LHCN-M2 (cell line): ENCODE data around the gene CERS6. TPM values are rescaled to one million over a fixed set of nuclear protein-coding genes. Genes with fewer than 3 reads are reported as not detected.

ENCODE experiments used
- DNase-seq: peaks from one replicate; pipeline ENCODE4 v3.0.0-alpha.2; 2012; ENCODE audit warnings: low read depth
- total RNA-seq: library from RNA; depleted of rRNA; stranded (reverse); fragments of >200 nt; gene quantifications from 2 replicates; pipeline ENCODE4 v1.2.3, GENCODE V29; 2014

Gene CERS6
- total RNA-seq, 1 experiment from 2014 or later, result 47.2 TPM

GRCh38 chr2:168443818-168444217 lies 12.3 kb upstream of the CERS6 start:
- DNase-seq, result no peak

GRCh38 chr2:168445960-168446359 lies 10.1 kb upstream of the CERS6 start:
- DNase-seq, result no peak

GRCh38 chr2:168448980-168449379 lies 7.1 kb upstream of the CERS6 start:
- DNase-seq, result no peak

DNA sequence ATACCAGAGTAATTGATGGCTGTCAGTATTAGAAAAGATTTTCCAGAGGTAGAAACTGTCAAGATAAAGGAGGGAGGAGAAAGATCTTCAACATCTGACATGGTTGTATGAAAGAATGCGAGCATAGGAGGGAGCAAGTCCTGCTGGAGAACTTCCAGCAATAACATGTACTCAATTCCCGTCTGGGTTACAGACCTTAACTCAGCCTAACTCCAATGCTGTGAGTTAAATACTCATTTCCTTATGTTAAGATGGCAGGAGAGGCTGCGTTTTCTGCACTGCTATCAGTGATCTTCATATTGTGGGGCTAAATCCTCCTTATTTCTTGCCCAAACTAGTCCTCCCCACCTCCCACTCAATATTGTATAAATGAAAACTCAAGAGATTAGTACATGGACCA lies 6.7 kb upstream of the CERS6 start:
- DNase-seq, result no peak

DNA sequence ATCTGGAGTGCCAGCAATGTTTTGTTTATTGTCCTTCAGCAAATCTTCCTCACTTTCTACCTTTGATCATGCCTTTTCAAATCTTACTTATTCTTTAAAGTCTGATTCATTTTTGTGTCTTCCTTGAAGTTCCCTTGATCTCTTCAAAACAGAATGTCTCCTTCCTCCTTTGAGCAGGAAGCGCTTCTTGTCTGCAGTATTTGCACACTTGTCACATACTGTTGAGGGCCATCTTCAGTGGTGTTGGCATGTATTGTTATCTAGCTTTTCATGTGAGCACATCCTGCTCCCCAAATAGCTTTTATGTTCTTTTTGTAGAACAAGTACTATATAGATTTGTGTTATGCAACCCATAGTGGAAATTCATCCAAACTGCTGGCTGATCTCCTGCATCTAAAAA lies 5.9 kb upstream of the CERS6 start:
- no peak for DNase-seq

GRCh38 chr2:168450732-168451131 lies 5.3 kb upstream of the CERS6 start:
- DNase-seq, result no peak

DNA sequence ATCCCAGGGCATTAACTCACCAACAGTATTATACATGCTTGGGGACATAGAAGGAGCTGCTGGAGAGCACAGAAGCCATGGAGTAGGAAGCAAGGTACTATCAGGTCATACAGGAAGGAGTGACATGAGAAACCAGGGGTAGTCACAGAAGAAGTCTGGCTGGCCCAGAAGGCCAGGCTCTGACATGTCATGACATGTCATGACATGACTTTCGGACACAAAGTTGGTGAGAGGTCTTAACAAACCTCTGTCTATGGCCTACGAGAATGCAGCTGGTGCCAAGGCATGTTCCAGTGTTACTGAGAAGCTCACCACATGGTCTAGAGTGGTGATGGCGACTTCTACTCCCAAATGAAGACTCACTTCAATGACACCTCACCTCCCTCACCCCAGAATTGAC lies 3.3 kb upstream of the CERS6 start:
- no peak for DNase-seq

- no peak for DNase-seq
Observed at GRCh38 chr2:168453404-168453803, 2.7 kb upstream of the CERS6 start.

GRCh38 chr2:168454737-168455644 lies 1.1 kb upstream of the CERS6 start:
- DNase-seq, result no peak

GRCh38 chr2:168456521-168457189 lies 583 bp downstream of the CERS6 start:
- DNase-seq, result no peak

GRCh38 chr2:168457190-168457895 lies 1.3 kb downstream of the CERS6 start:
- no peak for DNase-seq

DNA sequence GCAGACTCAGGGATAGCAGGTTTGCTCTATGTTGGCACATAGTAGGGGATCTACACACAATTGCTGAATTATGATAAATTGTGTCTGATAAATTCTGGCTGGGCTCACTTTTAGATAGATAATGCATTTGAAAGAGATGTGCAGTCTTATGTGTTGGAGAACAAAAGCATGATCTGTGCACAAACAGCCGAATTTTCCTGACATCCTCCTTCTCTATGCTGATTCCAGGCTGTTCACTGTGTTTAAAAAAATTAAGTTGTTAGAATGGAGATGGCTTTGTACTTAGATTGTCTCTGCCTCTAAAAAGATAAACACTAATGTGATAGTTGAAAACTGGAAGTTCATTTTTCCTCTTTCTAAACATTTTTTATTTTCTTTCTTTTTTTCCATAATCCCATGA lies 2.1 kb downstream of the CERS6 start:
- DNase-seq, result no peak

- DNase-seq, result no peak
Observed at GRCh38 chr2:168459256-168459655, 3.2 kb downstream of the CERS6 start.

GRCh38 chr2:168460571-168460970 lies 4.5 kb downstream of the CERS6 start:
- no peak for DNase-seq

DNA sequence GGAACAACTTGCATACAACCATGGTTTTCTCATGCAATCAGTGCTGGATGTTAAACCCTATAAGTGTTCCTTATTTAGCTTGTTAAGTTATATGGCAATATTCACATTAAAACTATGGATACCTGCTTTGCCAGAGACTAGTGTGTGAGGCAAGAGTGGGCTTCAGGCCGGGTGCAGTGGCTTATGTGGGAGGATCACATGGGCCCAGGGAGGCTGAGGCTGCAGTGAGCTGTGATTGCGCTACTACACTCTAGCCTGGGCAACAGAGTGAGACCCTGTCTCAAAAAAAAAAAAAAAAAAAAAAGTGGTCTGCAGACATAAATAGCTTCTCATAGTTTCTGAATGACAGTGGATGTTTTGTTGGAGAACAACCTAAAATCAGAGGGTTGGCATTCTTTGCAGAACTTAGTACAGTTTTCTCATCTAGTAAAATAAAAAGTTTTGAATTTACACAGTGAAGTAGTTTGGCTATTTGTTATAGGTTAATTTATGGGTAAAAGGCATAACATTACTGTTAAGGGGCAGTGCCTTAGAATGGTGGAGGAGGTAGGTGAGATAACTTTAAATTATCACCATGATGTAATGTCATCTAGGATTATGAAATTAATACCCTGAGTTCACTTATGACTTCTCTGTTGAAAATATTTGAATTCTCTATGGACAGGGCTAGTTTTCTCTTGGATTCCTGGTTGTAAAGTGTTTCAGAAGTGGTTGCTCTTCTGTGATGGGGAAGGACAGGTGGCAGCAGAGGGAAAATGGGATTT lies 5.3 kb downstream of the CERS6 start:
- DNase-seq, result no peak

DNA sequence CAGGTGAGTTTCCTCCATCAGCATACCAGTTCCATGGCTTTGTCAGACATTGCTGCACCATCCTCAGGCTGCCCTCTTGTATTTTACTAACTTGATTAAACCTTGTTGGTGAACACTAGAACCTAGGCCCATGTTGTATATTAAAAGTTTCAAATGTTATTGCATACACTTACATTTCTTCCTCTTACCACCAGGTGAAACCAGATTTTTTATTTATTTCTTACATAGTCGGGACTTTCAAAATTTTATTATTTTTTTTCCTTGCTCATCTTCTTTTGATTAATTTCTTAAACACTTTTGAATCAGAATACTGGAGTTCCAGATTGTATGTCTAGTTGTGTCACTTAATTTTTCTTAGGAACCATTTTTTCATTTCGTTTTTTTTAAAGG lies 5.9 kb downstream of the CERS6 start:
- no peak for DNase-seq

DNA sequence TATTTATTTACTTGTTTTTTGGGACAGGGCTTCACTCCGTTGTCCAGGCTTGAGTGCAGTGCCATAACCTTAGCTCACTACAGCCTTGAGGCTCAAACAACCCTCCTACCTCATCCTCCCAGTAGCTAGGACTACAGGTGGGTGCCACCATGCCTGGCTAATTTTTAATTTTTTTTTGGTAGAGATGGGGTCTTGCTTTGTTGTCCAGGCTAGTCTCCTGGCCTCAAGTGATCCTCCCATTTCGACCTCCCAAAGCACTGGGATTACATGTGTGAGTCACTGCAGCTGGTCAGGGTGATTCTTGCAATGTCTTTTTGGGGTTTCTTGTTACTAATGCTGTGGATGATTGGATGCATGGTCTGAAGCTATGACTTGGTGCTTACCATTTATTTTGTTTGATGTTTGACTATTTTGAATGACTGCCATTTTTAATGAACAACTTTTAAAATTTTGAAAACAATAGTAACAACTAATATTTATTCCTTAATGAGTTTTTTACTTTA lies 6.5 kb downstream of the CERS6 start:
- peak; percentile 43 for DNase-seq

DNA sequence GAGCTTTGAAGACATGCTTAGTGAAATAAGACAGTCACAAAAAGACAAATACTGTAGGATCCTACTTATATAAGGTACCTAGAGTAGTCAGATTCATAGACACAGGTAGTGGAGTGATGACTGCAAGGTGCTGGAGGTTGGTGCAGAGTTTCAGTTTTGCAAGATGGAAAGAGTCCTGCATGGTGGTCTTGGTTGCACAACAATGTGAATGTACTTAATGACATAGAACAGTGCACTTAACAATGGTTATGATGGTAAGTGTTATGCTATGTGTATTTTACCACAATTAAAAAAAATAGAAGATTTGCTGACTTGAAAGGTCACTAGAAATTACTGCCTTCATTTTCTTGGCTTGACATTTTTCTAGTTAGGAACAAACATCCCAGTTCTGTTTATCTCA lies 9.5 kb downstream of the CERS6 start:
- no peak for DNase-seq

GRCh38 chr2:168466190-168466737 lies 10.2 kb downstream of the CERS6 start:
- DNase-seq, result no peak

DNA sequence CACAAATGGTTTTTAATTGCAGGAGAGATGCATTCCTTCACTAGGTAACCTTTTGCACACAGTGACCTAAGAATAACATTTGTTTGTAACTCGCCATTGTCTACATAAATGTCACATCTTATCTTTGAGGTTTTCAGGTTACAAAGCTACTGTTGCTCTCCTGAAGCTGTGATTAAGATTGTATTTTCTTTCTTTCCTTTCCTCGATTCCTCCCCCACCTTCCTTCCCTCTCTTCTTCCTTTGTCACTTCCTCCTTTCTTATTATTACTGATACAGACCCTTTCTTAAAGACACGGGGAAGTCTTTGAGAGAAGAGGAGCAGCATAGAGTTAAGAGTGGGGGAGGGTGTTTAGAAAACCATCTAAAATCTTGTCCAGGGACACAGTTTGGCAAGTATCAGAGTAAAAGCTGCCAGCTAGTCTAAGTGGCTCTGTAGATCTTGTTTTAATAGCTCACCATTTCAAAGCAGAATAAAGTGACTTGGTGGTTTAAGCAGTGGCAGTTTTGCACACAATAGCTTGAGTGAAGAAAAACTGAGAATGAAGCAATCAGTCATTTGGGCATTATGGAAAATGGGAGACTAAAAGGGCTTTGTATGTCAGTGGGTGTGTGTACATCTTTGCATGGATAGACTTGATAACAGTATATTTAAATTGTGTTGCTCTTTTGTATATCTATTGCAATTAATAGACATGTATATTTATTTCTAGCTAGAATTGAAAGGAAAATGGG lies 10.9 kb downstream of the CERS6 start:
- no peak for DNase-seq
